GM21529 (cell line): ENCODE results near the gene ARL8B.

Source experiments
- ATAC-seq: cut with Tn5 transposase; IDR thresholded peaks from one replicate; pipeline ENCODE4 v1.9.1; 2021; ENCODE audit not compliant: unreplicated experiment

The ARL8B gene

GRCh38 chr3:5205165-5205941 lies 83.3 kb downstream of the ARL8B start:
- ATAC-seq = peak; percentile 99

GRCh38 chr3:5210926-5211325 lies 88.8 kb downstream of the ARL8B start:
- ATAC-seq = no peak

- ATAC-seq = no peak
Observed at GRCh38 chr3:5212628-5213573, 90.8 kb downstream of the ARL8B start.

GRCh38 chr3:5213574-5213966 lies 91.5 kb downstream of the ARL8B start:
- ATAC-seq = no peak

GRCh38 chr3:5214352-5214751 lies 92.3 kb downstream of the ARL8B start:
- no peak for ATAC-seq

- ATAC-seq = no peak
Observed at GRCh38 chr3:5217824-5218595, 95.9 kb downstream of the ARL8B start.

- ATAC-seq = no peak
Observed at GRCh38 chr3:5218815-5219214, 96.7 kb downstream of the ARL8B start.

- no peak for ATAC-seq
Observed at GRCh38 chr3:5219216-5219615, 97.1 kb downstream of the ARL8B start.

- no peak for ATAC-seq
Observed at GRCh38 chr3:5220193-5220592, 98.1 kb downstream of the ARL8B start.

- ATAC-seq = no peak
Observed at GRCh38 chr3:5220667-5221431, 98.8 kb downstream of the ARL8B start.

- no peak for ATAC-seq
Observed at GRCh38 chr3:5221701-5222100, 99.6 kb downstream of the ARL8B start.

- ATAC-seq = no peak
Observed at GRCh38 chr3:5222283-5223005, 100.4 kb downstream of the ARL8B start.

- peak; percentile 51 for ATAC-seq
Observed at GRCh38 chr3:5226783-5227182, 104.7 kb downstream of the ARL8B start.

- no peak for ATAC-seq
Observed at GRCh38 chr3:5227812-5228211, 105.7 kb downstream of the ARL8B start.

GRCh38 chr3:5229414-5229813 lies 107.3 kb downstream of the ARL8B start:
- ATAC-seq = no peak
